ENCODE measurements around the gene BBC3. TPM values are rescaled to one million over a fixed set of nuclear protein-coding genes. Genes with fewer than 3 reads are reported as not detected.

BBC3 gene
- polyA plus RNA-seq, 1 donor from 2014 or later = 15.6 TPM

DNA sequence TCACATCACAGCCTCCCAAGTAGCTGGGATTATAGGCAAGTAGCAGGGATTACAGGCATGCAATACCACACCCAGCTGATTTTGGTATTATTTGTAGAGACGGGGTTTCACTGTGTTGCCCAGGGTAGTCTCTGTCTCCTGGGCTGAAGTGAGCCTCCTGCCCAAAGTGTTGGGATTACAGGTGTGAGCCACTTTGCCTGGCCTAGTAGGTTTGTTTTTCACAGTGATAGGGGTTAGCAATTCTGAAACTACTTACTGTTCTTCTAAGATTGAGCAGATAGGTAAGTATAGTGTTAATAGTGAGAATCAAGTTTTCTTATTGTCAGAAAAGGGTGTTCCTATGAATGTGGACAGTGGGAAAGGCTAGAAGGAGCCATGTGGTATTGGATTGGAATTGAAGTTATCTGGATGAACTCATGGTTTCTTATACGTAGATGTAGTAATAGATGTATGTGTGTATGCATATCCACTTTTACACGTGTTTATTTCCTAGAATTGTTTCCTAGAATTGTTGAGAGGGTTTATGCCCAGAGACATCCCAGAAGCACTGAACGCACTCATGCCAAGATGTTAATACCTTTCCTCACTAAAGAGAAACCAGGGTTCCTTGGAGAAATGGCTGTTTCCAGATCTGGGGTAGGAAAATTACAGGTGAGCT, 51.2 kb downstream of the BBC3 start:
- no peaks in the 10 kb centered on the region for H3K9me3 ChIP-seq (ENCODE audit: low read length)
- H3K27me3 ChIP-seq (ENCODE audit: insufficient read depth, low read depth, low read length) = no peaks in the 10 kb centered on the region
- peaks cover 5% of the 10 kb centered on the region for H3K36me3 ChIP-seq (ENCODE audit: insufficient read depth, low read length)
- no peak overlapping the region for H3K4me2 ChIP-seq (ENCODE audit: low read length)
- no peak overlapping the region for H3K27ac ChIP-seq (ENCODE audit: low read length)
- H3F3A ChIP-seq (ENCODE audit: insufficient read depth, low read length, poor library complexity, severe bottlenecking) = no peaks in the 10 kb centered on the region
- no peak for TF ChIP-seq REST (IDR thresholded peaks at IDR 0.05; ENCODE audit: borderline replicate concordance)
- TF ChIP-seq, protein P1, sequence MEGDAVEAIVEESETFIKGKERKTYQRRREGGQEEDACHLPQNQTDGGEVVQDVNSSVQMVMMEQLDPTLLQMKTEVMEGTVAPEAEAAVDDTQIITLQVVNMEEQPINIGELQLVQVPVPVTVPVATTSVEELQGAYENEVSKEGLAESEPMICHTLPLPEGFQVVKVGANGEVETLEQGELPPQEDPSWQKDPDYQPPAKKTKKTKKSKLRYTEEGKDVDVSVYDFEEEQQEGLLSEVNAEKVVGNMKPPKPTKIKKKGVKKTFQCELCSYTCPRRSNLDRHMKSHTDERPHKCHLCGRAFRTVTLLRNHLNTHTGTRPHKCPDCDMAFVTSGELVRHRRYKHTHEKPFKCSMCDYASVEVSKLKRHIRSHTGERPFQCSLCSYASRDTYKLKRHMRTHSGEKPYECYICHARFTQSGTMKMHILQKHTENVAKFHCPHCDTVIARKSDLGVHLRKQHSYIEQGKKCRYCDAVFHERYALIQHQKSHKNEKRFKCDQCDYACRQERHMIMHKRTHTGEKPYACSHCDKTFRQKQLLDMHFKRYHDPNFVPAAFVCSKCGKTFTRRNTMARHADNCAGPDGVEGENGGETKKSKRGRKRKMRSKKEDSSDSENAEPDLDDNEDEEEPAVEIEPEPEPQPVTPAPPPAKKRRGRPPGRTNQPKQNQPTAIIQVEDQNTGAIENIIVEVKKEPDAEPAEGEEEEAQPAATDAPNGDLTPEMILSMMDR (IDR thresholded peaks at IDR 0.05; ENCODE audit: poor library complexity, severe bottlenecking) = no peak
- TF ChIP-seq TAF1 (IDR thresholded peaks at IDR 0.05; ENCODE audit: low read depth) = no peak
- no peak overlapping the region for H3K9ac ChIP-seq (ENCODE audit: low read length)
- no peak overlapping the region for H2AFZ ChIP-seq (ENCODE audit: low read depth, low read length)
- no peaks in the 10 kb centered on the region for H3K79me2 ChIP-seq (replicated peaks; ENCODE audit: insufficient read depth, low read length)
- H3K4me3 ChIP-seq (ENCODE audit: low read length) = no peak overlapping the region
- H3K9me2 ChIP-seq (ENCODE audit: insufficient read depth, low read length) = no peaks in the 10 kb centered on the region
- no peaks in the 10 kb centered on the region for H4K20me1 ChIP-seq (ENCODE audit: insufficient read depth)

GRCh38 chr19:47176627-47177090, 54.3 kb downstream of the BBC3 start:
- Histone ChIP-seq H4K20me1 (ENCODE audit: insufficient read depth) (no peaks in the 10 kb centered on the region), H3K27me3 (ENCODE audit: insufficient read depth, low read depth, low read length) (no peaks in the 10 kb centered on the region), H3K9ac (ENCODE audit: low read length) (no peak overlapping the region), H3K36me3 (ENCODE audit: insufficient read depth, low read length) (peaks cover 5% of the 10 kb centered on the region), H3K9me3 (ENCODE audit: low read length) (no peaks in the 10 kb centered on the region), H3K27ac (ENCODE audit: low read length) (no peak overlapping the region), H3K4me3 (ENCODE audit: low read length) (no peak overlapping the region), H2AFZ (ENCODE audit: low read depth, low read length) (no peak overlapping the region), H3K4me2 (ENCODE audit: low read length) (no peak overlapping the region), H3K79me2 (replicated peaks; ENCODE audit: insufficient read depth, low read length) (no peaks in the 10 kb centered on the region), H3F3A (ENCODE audit: insufficient read depth, low read length, poor library complexity, severe bottlenecking) (no peaks in the 10 kb centered on the region), H3K9me2 (ENCODE audit: insufficient read depth, low read length) (no peaks in the 10 kb centered on the region)
- TF ChIP-seq, protein P1 (IDR thresholded peaks at IDR 0.05; ENCODE audit: poor library complexity, severe bottlenecking) = no peak
- no peak for TF ChIP-seq TAF1 (IDR thresholded peaks at IDR 0.05; ENCODE audit: low read depth)
- no peak for TF ChIP-seq MXI1 (conservative IDR thresholded peaks at IDR 0.05; ENCODE audit: poor library complexity, severe bottlenecking)
- no peak for TF ChIP-seq REST (IDR thresholded peaks at IDR 0.05; ENCODE audit: borderline replicate concordance)
- no peak for TF ChIP-seq POLR2AphosphoS5 (IDR thresholded peaks at IDR 0.05)
- TF ChIP-seq EZH2 (IDR thresholded peaks at IDR 0.05; ENCODE audit: borderline replicate concordance, insufficient read depth, low read length, poor library complexity, severe bottlenecking) = no peak
- no peak for TF ChIP-seq RAD21 (conservative IDR thresholded peaks at IDR 0.05)
- no peak for TF ChIP-seq SMC3 (conservative IDR thresholded peaks at IDR 0.05; ENCODE audit: poor library complexity)
- TF ChIP-seq EP300 (conservative IDR thresholded peaks at IDR 0.05; ENCODE audit: poor library complexity, severe bottlenecking) = no peak

Measured in neural cell (in vitro differentiated cells).